Gastroesophageal sphincter (tissue), 3 donors: ENCODE data around the gene PLCB4.

Experiments
- POLR2A ChIP-seq, 2 donors: fragments of 450-650 bp; IDR thresholded peaks; one replicate each; pipeline ENCODE4 v1.6.1; 2017; ENCODE audit warnings: antibody characterized with exemption in 2 of 2, mild to moderate bottlenecking in 2 of 2, moderate library complexity in 1 of 2
- POLR2AphosphoS5 ChIP-seq: sonication (generic); formaldehyde crosslinking; IDR thresholded peaks from one replicate; pipeline ENCODE4 v1.6.1; 2017; ENCODE audit warnings: antibody characterized with exemption
- TF ChIP-seq, protein P1 (sequence below), 4 experiments: fragments of 200-600 bp in 2 of 4; fragments of 450-650 bp in 2 of 4; sonication (generic) in 1 of 4; IDR thresholded peaks; one replicate each; pipeline ENCODE4 v1.5.1; 2017 to 2019; ENCODE audit warnings: antibody characterized with exemption in 4 of 4, mild to moderate bottlenecking in 2 of 4, moderate library complexity in 2 of 4

DNA sequence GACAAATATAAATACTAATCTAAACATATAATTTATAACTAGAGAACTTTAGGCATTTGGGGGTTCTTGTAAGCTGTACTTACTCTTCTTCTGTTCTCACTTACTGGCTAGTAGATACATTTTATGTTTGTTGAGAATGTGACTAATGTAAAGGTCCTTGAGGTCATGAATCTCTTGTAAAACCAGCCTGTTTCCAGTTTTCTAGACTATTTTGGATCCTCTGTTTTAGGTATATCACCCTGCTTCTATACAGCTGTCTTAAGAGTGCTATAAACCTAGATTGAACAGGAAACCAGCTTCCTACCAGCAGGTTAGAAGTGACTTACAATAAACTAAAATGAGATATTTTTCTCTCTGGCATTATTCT is 134.2 kb downstream of the PLCB4 start:
- TF ChIP-seq, protein P1, sequence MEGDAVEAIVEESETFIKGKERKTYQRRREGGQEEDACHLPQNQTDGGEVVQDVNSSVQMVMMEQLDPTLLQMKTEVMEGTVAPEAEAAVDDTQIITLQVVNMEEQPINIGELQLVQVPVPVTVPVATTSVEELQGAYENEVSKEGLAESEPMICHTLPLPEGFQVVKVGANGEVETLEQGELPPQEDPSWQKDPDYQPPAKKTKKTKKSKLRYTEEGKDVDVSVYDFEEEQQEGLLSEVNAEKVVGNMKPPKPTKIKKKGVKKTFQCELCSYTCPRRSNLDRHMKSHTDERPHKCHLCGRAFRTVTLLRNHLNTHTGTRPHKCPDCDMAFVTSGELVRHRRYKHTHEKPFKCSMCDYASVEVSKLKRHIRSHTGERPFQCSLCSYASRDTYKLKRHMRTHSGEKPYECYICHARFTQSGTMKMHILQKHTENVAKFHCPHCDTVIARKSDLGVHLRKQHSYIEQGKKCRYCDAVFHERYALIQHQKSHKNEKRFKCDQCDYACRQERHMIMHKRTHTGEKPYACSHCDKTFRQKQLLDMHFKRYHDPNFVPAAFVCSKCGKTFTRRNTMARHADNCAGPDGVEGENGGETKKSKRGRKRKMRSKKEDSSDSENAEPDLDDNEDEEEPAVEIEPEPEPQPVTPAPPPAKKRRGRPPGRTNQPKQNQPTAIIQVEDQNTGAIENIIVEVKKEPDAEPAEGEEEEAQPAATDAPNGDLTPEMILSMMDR (IDR thresholded peaks at IDR 0.05), result no peak
- TF ChIP-seq POLR2AphosphoS5, result no peak
- TF ChIP-seq POLR2A (IDR thresholded peaks at IDR 0.05), result no peak
